CD4-positive, alpha-beta T cell treated with Interleukin-15 for 1 hour (primary cell): ENCODE data around the gene AARS2.

Experiments used
- DNase-seq: peaks from one replicate; pipeline ENCODE4 v3.0.0-alpha.2; 2020

The AARS2 gene

GRCh38 chr6:44260011-44260410 lies 53.1 kb downstream of the AARS2 start:
- DNase-seq, result no peak

- no peak for DNase-seq
Measured at GRCh38 chr6:44258921-44259320, 54.2 kb downstream of the AARS2 start.

- no peak for DNase-seq
Measured at GRCh38 chr6:44258325-44258863, 54.8 kb downstream of the AARS2 start.

- DNase-seq, result no peak
Measured at GRCh38 chr6:44257753-44258324, 55.3 kb downstream of the AARS2 start.

- DNase-seq, result peak; percentile 81
Measured at GRCh38 chr6:44257025-44257752, 56.0 kb downstream of the AARS2 start, which contains the start of gene SLC35B2. Gene SLC35B2 (minus strand): TSS chr6:44257528. CDS start chr6:44257410, 118 bp downstream.

GRCh38 chr6:44256775-44257024 lies 56.4 kb downstream of the AARS2 start:
- no peak for DNase-seq

GRCh38 chr6:44255871-44256774 lies 57.0 kb downstream of the AARS2 start:
- no peak for DNase-seq

- no peak for DNase-seq
Measured at GRCh38 chr6:44255105-44255808, 57.9 kb downstream of the AARS2 start.

- no peak for DNase-seq
Measured at GRCh38 chr6:44254191-44255104, 58.7 kb downstream of the AARS2 start.

GRCh38 chr6:44253307-44254101 lies 59.6 kb downstream of the AARS2 start:
- DNase-seq, result peak; percentile 55

GRCh38 chr6:44251576-44252524 lies 61.3 kb downstream of the AARS2 start:
- no peak for DNase-seq

- no peak for DNase-seq
Measured at GRCh38 chr6:44250718-44251123, 62.4 kb downstream of the AARS2 start.

- no peak for DNase-seq
Measured at GRCh38 chr6:44250067-44250717, 63.0 kb downstream of the AARS2 start.
